ENCODE data around the gene PTMS.

The PTMS gene

GRCh38 chr12:6757028-6757690 is 9.0 kb upstream of the PTMS start (continued):
- no peak for TF ChIP-seq ZBTB10 (tag by site-specific recombination; IDR thresholded peaks at IDR 0.05)

GRCh38 chr12:6758506-6759095 is 7.6 kb upstream of the PTMS start:
- H3K4me1 ChIP-seq (ENCODE audit: control insufficient read depth, insufficient read depth, low read length) = peaks cover 6% of the 10 kb centered on the region; the same call in 1 of the 2 replicates
- ChIA-PET POLR2A (interaction anchor here (1.1 to 1.7 kb wide), 3 partner anchors 8 to 93 kb away, joined by 3 to 4 read pairs (median 3); partner anchors contain the start of genes CDCA3, PTMS and USP5), CTCF (interaction anchor here (0.6 to 2.9 kb wide), 2 partner anchors 62 to 67 kb away, joined by 3 to 13 read pairs; no protein-coding TSS in a partner anchor)
- H3K27ac ChIP-seq (ENCODE audit: extremely low read depth, low read depth, low read length) = no peak overlapping the region
- no peaks in the 10 kb centered on the region for H3K9me3 ChIP-seq (ENCODE audit: control insufficient read depth, insufficient read depth, low read depth, low read length)
- no peak overlapping the region for H3K4me3 ChIP-seq (ENCODE audit: low read depth, low read length)
- H3K36me3 ChIP-seq (ENCODE audit: control insufficient read depth in 2 of 2, insufficient read depth in 1 of 2, low read length in 2 of 2) = no peaks in the 10 kb centered on the region
- TF ChIP-seq ZNF747 (tag by site-specific recombination; IDR thresholded peaks at IDR 0.05) (no peak), ZNF580 (tag by site-specific recombination; IDR thresholded peaks at IDR 0.05) (0 out of 2 replicates have a peak, but pooled peaks have one; percentile 14)
- TF ChIP-seq, protein P1, sequence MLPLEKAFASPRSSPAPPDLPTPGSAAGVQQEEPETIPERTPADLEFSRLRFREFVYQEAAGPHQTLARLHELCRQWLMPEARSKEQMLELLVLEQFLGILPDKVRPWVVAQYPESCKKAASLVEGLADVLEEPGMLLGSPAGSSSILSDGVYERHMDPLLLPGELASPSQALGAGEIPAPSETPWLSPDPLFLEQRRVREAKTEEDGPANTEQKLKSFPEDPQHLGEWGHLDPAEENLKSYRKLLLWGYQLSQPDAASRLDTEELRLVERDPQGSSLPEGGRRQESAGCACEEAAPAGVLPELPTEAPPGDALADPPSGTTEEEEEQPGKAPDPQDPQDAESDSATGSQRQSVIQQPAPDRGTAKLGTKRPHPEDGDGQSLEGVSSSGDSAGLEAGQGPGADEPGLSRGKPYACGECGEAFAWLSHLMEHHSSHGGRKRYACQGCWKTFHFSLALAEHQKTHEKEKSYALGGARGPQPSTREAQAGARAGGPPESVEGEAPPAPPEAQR (tag by site-specific recombination; IDR thresholded peaks at IDR 0.05) = no peak

GRCh38 chr12:6759741-6760140 is 6.4 kb upstream of the PTMS start:
- TF ChIP-seq ZSCAN5A (tag by site-specific recombination; IDR thresholded peaks at IDR 0.05) = no peak
- no peak for TF ChIP-seq REPIN1 (tag by site-specific recombination; IDR thresholded peaks at IDR 0.05; ENCODE audit: low read depth)
- TF ChIP-seq ZNF658 (tag by site-specific recombination; IDR thresholded peaks at IDR 0.05) = no peak
- TF ChIP-seq ZNF768 (tag by site-specific recombination; IDR thresholded peaks at IDR 0.05) = no peak
- no peak for TF ChIP-seq ZNF140 (tag by site-specific recombination; IDR thresholded peaks at IDR 0.05)
- TF ChIP-seq ZNF707 (tag by site-specific recombination; IDR thresholded peaks at IDR 0.05) = no peak
- TF ChIP-seq PRDM2 (tag by site-specific recombination; IDR thresholded peaks at IDR 0.05; ENCODE audit: borderline replicate concordance) = no peak
- H3K27ac ChIP-seq (ENCODE audit: extremely low read depth, low read depth, low read length) = no peak overlapping the region
- H3K4me1 ChIP-seq (ENCODE audit: control insufficient read depth, insufficient read depth, low read length) = peaks cover 12% of the 10 kb centered on the region
- CTCF ChIA-PET = interaction anchor here (0.6 to 2.9 kb wide), 3 partner anchors 15 to 207 kb away, joined by 3 to 13 read pairs (median 3); no protein-coding TSS in a partner anchor
- H3K36me3 ChIP-seq (ENCODE audit: control insufficient read depth in 2 of 2, insufficient read depth in 1 of 2, low read length in 2 of 2) = no peaks in the 10 kb centered on the region
- POLR2A ChIA-PET = interaction anchor here (1.1 kb wide), 1 partner anchor 9 kb away, joined by 3 read pairs; no protein-coding TSS in a partner anchor
- no peaks in the 10 kb centered on the region for H3K9me3 ChIP-seq (ENCODE audit: control insufficient read depth, insufficient read depth, low read depth, low read length)
- H3K4me3 ChIP-seq (ENCODE audit: low read depth, low read length) = no peak overlapping the region
